ENCODE results near the gene PRICKLE4. TPM values are rescaled to one million over a fixed set of nuclear protein-coding genes. Genes with fewer than 3 reads are reported as not detected.

The PRICKLE4 gene
- total RNA-seq, 1 experiment from 2014 or later: 1.5 TPM

DNA sequence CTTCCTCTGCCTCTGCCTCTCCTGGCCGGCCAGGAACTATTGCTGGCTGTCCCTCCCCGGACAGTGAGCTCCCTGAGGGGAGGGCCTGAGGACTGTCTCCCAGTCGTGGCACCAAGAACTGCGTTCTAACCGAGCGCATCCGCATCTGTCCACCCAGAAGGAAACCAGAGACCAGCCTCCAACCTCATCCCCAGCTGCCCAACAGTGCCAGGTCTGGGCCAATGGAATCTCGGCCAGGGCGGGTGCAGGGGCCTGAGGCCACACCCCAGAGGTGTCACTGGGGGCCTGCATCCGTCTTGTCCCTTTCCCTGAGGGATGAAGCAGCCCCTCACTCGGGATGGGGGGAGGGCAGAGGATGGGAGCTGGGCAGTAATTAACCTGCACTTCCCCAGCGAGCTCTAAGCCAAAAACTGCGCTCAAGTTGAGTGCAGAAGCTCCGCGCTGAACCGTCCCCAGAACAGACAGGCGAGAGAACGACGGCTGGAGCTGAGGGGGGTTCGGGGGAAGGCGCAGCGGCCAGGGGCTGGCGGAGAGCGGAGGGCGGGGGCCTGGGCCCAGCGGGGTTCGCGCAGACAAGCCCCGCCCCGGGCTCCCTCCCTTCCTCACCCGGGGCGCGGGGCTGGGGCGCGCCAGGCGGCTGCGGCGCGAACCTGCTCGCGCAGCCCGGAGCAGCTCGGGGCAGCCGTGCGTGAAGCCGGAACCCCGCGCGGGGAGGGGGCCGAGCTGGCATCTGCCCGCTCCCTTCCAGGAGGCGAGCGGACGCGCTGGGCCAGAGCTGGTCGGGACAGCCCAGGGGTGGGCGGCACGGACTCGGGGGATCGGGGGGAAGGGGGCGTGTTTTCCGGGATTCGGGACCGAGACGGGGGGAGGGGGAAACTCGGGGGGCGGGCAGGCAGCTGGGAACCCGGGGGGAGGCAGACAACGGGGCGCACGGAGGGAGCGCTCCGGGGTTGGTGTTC lies 46.6 kb upstream of the PRICKLE4 start (continued):
- no peak for TF ChIP-seq ZNF532 (CRISPR knock-in tag; IDR thresholded peaks at IDR 0.05; ENCODE audit: borderline replicate concordance)
- TF ChIP-seq ZNF396 (CRISPR knock-in tag; IDR thresholded peaks at IDR 0.05; ENCODE audit: borderline replicate concordance): no peak
- TF ChIP-seq EMX1 (CRISPR knock-in tag; IDR thresholded peaks at IDR 0.05): no peak
- no peak for TF ChIP-seq PRDM15 (CRISPR knock-in tag; IDR thresholded peaks at IDR 0.05)
- TF ChIP-seq, protein P1, sequence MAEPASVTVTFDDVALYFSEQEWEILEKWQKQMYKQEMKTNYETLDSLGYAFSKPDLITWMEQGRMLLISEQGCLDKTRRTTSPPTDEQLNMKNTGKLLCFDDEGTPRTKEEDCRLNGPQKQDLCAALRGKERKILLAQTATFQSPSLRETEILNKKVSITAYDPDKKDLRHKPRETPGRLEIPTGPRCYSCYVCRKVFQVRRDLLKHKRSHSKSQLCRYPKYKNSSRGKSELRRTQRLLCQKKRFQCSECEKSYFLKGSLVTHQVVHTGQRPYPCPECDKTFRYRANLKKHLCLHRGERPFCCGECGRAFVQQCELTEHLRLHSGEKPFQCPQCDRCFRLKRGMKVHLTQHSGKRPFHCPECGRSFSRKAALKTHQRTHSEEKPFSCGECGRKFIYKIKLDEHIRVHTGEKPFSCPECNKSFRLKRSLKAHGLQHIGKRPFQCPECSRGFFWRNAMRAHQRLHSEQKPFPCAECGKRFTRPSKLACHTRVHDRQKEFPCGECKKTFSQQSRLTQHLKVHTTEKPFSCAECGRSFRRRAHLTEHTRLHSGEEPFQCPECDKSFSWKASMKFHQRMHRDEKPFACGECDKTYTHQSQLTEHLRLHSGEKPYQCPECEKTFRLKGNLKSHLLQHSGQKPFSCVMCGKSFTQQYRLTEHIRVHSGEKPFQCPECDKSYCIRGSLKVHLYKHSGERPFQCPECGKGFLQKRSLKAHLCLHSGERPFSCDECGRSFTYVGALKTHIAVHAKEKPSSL (CRISPR knock-in tag; conservative IDR thresholded peaks at IDR 0.05): no peak
- TF ChIP-seq, protein P2, sequence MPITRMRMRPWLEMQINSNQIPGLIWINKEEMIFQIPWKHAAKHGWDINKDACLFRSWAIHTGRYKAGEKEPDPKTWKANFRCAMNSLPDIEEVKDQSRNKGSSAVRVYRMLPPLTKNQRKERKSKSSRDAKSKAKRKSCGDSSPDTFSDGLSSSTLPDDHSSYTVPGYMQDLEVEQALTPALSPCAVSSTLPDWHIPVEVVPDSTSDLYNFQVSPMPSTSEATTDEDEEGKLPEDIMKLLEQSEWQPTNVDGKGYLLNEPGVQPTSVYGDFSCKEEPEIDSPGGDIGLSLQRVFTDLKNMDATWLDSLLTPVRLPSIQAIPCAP (CRISPR knock-in tag; IDR thresholded peaks at IDR 0.05): no peak
- no peak for TF ChIP-seq ZBTB21 (CRISPR knock-in tag; IDR thresholded peaks at IDR 0.05; ENCODE audit: borderline replicate concordance)
- no peak for TF ChIP-seq ZNF219 (CRISPR knock-in tag; IDR thresholded peaks at IDR 0.05; ENCODE audit: borderline replicate concordance)
- TF ChIP-seq E2F5 (CRISPR knock-in tag; IDR thresholded peaks at IDR 0.05): peak; percentile 35; the same call in 1 of the 2 replicates
- no peak for TF ChIP-seq CREB1 (CRISPR knock-in tag; IDR thresholded peaks at IDR 0.05)
- TF ChIP-seq, protein P3, sequence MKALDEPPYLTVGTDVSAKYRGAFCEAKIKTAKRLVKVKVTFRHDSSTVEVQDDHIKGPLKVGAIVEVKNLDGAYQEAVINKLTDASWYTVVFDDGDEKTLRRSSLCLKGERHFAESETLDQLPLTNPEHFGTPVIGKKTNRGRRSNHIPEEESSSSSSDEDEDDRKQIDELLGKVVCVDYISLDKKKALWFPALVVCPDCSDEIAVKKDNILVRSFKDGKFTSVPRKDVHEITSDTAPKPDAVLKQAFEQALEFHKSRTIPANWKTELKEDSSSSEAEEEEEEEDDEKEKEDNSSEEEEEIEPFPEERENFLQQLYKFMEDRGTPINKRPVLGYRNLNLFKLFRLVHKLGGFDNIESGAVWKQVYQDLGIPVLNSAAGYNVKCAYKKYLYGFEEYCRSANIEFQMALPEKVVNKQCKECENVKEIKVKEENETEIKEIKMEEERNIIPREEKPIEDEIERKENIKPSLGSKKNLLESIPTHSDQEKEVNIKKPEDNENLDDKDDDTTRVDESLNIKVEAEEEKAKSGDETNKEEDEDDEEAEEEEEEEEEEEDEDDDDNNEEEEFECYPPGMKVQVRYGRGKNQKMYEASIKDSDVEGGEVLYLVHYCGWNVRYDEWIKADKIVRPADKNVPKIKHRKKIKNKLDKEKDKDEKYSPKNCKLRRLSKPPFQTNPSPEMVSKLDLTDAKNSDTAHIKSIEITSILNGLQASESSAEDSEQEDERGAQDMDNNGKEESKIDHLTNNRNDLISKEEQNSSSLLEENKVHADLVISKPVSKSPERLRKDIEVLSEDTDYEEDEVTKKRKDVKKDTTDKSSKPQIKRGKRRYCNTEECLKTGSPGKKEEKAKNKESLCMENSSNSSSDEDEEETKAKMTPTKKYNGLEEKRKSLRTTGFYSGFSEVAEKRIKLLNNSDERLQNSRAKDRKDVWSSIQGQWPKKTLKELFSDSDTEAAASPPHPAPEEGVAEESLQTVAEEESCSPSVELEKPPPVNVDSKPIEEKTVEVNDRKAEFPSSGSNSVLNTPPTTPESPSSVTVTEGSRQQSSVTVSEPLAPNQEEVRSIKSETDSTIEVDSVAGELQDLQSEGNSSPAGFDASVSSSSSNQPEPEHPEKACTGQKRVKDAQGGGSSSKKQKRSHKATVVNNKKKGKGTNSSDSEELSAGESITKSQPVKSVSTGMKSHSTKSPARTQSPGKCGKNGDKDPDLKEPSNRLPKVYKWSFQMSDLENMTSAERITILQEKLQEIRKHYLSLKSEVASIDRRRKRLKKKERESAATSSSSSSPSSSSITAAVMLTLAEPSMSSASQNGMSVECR (CRISPR knock-in tag; IDR thresholded peaks at IDR 0.05; ENCODE audit: borderline replicate concordance): peak; percentile 72; the same call in 1 of the 2 replicates
- TF ChIP-seq, protein P4, sequence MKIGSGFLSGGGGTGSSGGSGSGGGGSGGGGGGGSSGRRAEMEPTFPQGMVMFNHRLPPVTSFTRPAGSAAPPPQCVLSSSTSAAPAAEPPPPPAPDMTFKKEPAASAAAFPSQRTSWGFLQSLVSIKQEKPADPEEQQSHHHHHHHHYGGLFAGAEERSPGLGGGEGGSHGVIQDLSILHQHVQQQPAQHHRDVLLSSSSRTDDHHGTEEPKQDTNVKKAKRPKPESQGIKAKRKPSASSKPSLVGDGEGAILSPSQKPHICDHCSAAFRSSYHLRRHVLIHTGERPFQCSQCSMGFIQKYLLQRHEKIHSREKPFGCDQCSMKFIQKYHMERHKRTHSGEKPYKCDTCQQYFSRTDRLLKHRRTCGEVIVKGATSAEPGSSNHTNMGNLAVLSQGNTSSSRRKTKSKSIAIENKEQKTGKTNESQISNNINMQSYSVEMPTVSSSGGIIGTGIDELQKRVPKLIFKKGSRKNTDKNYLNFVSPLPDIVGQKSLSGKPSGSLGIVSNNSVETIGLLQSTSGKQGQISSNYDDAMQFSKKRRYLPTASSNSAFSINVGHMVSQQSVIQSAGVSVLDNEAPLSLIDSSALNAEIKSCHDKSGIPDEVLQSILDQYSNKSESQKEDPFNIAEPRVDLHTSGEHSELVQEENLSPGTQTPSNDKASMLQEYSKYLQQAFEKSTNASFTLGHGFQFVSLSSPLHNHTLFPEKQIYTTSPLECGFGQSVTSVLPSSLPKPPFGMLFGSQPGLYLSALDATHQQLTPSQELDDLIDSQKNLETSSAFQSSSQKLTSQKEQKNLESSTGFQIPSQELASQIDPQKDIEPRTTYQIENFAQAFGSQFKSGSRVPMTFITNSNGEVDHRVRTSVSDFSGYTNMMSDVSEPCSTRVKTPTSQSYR (CRISPR knock-in tag; IDR thresholded peaks at IDR 0.05): no peak
- TF ChIP-seq, protein P5, sequence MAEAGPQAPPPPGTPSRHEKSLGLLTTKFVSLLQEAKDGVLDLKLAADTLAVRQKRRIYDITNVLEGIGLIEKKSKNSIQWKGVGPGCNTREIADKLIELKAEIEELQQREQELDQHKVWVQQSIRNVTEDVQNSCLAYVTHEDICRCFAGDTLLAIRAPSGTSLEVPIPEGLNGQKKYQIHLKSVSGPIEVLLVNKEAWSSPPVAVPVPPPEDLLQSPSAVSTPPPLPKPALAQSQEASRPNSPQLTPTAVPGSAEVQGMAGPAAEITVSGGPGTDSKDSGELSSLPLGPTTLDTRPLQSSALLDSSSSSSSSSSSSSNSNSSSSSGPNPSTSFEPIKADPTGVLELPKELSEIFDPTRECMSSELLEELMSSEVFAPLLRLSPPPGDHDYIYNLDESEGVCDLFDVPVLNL (CRISPR knock-in tag; IDR thresholded peaks at IDR 0.05; ENCODE audit: borderline replicate concordance, low read depth): no peak
- TF ChIP-seq ZNF138 (CRISPR knock-in tag; conservative IDR thresholded peaks at IDR 0.05): no peak
- no peak for TF ChIP-seq ZNF121 (CRISPR knock-in tag; IDR thresholded peaks at IDR 0.05)
